DMS114 treated with DMSO at 0.1 percent for 48 hours (cell line): Measurements from ENCODE around the gene MAFG.
A peak's percentile ranks its signal among the peaks of the same experiment; 100 is the strongest.

Experiments
- DNase-seq: peaks from one replicate; lab custom pipeline; 2025; ENCODE audit not compliant: unreplicated experiment; lab: John Stamatoyannopoulos, UW

Gene MAFG

DNA sequence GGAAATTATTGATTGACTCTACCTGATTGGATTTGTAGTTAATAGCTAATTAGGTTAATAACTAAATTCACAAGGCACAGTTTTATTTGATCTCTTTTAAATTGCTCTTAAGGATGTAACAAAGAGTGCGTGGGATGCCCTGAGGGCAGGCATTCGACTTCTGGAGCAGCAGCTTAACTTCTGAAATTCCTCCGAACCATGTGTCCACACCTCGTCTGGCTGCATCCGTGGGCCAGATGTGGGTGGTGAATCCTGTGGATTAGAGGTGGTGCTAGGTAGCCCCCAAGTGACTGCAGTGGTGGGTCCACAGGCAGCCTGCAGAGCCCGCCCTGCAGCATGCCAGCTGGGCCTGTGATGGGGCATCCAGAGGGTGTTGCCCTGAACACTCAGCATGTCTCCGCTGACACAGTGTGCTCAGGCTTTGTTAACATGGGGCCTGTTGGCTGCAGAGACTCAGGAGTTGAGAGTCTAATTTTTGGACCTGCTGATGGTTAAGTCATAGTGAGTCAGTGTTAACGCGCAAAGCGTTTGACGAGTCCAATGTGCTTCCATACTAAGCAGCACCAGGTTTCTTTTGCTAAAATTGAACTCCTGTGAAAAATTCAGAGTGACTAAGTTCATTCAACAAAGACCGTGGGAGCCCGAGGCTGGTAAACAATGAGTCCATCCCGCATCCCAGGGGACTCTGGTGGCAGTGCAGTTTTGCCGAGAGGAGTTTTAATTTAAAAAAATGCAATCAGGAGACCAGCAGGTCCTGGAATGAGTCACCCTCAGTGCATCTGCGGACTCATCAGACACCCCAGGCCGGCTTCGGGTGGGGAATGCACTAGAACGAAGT is 29.3 kb downstream of the MAFG start:
- no peak for DNase-seq

DNA sequence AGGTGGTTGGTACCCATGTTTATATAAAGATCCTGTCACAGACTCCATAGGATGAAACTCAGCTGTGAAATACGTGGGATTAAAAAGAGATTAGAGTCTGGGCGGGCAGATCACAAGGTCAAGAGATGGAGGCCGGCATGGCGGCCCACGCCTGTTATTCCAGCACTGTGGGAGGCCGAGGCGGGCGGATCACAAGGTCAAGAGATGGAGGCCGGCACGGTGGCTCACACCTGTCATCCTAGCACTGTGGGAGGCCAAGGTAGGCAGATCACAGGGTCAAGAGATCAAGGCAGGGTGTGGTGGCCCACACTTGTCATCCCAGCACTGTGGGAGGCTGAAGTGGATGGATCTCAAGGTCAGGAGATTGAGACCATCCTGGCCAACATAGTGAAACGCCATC is 32.1 kb downstream of the MAFG start:
- no peak for DNase-seq

DNA sequence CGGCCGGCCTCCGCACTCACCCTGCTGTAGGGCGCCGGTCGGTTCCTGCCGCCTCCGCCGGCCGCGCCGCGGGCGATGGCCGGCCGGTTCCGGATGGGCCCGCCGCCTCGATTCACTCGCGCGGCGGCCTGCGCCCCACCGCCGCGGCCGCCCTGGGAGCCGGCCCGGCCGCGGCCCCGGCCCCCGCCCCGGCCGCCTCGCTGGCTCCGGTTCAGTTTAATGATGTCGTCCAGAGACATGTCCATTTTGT is 36.3 kb downstream of the MAFG start:
- DNase-seq = no peak

DNA sequence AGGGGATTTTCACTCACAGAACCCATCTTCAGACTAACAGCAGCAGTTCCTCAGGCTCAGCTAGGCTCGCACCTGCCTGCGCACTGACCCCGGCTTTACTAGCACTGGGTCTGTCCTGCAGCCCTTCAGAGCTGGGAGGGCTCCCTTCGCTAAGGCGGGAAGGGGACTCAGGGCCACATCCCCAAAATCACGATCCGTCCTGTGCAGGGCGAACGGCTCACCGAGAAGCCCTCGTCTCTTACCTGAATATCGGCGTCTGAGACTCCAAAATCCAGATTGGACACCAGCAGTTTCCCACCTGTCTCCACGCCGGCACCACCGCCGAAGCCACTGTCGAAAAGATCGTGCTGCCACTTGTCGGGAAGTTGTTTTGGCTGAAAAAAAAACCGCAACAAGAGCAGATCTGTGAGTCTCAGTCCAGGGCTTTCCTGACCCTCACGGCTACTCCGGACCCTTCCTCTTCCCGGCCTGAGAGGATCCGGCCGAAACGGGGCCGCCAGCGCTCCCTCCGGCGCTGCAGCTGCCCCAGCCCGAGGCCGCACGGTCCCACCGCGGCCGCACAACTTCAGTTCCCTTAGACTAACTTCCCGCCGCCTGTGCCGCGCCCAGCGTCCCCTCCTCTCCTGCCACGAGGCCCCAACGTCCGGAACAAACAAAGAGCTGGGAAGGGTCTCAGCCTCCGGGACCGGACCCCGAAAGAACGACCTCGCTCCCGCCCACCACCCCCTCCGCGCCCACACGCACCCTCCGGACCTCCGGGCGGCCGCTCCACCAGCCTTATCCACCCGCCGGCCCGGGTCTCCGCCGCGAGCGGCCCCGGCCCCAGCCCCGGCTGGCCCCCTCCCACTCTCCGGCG is 36.9 kb downstream of the MAFG start:
- DNase-seq = no peak

DNA sequence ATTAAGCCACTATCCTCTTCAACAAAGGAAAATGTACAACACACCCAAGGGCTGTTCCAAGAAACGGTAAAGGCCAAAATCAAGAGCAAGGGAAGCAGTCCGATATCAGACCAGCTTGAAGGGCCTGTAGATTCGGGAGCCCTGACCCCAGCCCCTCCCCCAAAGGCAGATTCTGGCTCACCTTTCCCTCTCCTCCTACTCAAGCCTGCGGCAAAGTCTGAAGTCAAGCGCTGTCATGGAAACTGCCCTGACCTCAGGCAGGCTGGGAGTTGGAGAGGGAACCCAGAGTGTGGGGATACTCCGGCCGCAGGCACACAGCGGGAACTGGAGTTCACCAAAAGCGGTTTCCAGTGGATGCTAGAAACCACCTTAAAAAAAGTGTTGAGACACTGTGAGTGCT is 37.9 kb downstream of the MAFG start:
- no peak for DNase-seq

DNA sequence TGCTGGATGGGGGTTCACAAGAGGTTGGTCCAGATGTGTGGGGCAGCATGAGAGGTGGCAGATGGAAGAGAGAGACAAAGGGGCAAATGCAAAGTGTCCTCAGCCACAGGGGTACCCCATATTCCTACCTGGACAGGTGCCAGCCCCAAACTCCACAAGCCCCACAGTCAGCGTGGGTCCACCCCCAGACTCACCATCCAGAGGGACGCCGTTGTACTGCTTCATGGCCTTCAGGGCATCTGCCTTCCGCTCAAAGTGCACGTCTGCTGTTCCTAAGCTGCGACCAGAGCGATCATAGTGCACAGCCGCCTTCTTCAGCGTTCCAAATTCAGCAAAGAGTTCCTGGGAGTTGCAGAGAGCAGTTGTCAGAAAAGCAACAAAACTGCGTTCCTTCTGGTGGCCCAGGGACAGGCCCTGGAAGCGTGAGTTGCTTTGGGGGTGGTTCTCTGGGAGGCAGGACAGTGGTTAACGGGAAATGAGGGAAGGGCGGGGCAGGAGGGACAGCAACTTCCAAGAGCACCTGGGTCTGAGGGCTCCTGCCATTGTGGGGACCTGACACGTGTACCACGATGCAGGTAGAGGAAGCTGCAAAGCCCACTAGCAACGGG is 38.4 kb downstream of the MAFG start:
- DNase-seq = no peak

DNA sequence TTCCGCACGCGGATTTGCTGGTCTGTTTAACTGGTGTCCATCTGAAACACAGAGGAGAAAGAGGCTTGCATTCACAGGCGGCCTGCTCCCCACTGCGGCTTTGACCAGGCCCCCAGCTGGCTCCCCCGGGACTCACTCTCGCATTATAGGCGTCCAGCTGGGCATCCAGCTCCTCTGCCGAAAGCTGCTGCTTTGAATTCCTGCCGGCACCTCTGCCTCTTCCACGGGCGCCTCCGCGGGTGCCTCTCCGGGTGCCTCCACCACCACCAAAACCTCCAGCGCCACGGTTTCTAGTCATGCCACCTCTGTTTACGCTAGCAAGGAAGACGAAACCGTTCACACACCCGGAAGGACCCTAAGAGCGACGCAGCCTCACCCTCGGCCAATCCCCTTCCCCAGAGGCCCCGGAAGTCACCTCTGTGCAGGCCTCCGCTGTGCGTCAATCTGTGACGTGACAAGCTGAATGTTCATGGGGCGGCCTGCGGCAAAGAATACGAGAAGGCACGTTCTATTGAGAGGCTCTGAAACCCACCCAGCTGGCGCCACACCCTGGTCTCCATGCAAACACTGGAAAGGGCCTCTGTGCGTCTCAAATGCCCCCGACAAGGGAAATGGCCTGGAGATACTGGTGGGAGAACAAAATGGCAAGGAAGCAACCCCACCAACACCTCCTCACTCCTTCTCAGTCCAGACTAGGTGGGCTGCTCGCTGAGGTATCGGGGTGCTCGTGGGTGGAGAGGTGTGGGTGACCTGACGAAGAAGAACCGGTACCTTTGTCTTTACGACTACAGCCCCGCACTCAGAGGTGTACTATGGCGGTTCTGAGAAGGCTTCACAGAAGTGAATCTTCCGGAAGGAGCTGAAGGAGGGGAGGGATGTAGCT is 39.2 kb downstream of the MAFG start:
- no peak for DNase-seq

DNA sequence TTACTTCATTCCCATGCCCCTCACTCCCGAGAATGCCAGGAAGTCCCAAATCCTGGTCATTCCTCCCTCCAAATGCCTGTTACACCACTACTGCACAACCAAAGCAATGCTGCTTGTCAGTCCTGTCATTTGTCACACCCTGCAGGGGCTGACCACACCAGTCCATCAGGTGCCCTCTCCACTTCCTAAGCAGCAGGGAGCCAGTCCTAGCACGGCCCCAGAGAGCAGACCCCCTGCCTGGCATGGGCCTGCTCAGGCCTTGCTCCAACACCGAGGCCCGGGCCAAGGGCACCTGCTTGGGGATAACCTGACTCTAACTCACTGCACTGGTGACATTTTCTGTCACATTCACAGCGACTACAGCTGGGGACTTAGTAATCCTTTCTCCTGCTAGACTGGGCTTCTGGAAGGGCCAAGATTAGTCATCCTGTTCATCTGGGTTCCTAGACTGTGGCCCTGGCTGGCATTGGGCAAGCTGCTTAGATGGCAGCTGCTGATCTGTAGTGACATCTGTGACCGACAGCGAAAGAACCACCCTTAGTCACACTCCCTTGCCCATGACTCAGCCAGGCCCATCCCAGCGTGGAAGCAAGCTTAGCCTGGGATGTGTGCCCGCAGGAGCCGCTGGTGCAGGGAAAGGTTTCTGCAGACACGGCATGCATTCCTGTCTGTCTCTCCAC is 41.5 kb downstream of the MAFG start:
- no peak for DNase-seq

DNA sequence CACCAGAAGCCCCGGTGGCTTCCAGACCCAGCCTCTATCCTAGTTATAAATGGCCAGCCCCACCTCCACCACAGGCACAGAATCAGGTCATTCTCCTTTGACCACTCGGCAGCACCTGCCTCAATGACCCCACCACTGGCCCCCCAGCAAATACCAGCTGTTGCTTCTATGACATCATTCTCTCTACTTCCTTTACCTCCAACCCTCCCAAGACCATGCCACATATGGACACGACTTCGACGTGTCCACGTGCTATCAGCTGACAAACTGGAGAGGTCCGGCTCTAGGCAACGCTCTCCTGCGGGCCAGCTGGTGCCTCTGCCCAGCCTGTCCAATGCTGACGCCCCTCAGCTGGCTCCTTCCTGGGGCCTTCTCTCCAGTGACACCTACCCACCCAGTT is 42.1 kb downstream of the MAFG start:
- no peak for DNase-seq

DNA sequence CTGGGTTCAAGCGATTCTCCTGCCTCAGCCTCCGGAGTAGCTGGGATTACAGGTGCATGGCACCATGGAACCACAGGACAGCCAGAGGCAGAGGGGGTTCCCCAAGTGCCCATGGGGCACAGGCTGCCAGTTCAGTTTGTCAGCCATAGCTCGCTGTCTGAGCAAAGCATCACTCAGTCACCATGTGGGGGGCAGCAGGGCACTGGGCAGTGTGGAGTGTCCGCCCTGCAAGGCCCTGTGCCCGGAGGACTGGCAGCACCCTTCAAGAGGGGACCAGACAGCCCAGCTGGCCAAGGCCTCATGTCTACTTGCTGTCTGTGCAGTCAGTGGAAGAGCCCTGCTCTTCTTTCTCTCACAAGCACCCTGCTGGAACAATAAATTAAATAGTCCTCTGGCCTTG is 42.6 kb downstream of the MAFG start:
- DNase-seq = no peak

DNA sequence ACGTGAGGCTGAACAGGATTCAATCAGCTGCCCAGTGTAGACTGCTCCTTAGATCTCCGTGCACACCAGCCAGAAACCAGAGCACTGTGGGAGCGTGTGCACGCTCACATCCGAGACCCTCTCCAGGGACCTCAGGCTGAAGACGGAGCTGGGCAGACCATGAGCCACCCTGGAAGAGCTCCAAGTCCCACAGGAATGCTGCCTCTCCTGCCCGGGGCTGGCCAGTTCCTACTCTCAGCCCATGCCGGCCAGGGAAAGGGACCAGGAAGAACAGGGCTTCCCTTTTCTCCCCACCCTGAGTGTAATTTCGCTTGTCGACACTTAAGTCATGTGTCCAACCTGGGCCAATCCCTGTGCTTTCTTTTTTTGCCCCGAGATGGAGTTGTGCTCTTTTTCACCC is 43.0 kb downstream of the MAFG start:
- no peak for DNase-seq

DNA sequence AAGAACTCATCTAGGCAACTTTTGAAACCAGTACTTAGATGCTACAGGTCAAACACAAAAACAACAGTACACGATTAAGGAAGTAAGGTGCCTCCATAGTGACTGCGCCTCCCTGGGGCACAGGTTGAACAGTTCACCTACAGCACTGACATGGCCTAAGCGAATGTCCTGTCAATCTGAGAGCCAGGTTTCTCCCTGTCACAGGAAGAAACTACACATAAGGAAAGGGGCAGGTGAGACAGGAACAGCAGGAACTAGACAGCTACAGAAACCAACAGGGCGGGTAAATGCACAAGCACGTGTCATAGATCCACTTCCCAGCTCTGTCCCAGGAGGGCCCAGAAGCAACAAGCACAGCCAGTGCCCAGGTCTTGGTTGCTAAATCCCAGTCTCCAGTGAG is 48.4 kb downstream of the MAFG start:
- DNase-seq = no peak

DNA sequence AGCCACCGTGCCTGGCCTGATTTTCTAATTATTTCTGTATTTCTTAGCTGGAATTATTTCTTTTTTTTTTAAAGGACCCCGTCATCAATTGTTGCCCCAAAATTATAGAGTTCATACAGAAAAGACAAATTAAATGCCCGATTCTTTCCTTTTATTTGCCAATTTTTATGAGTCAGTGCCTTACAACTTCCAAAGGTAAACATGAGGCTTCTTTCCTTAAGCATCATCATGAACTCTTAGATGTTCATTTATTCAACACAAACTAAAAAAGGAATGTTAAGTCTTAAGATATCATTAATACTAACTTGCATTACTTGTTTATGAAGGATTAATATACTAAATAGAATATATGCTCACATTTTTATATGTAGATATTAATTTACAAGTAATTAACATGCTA is 49.2 kb downstream of the MAFG start:
- no peak for DNase-seq

DNA sequence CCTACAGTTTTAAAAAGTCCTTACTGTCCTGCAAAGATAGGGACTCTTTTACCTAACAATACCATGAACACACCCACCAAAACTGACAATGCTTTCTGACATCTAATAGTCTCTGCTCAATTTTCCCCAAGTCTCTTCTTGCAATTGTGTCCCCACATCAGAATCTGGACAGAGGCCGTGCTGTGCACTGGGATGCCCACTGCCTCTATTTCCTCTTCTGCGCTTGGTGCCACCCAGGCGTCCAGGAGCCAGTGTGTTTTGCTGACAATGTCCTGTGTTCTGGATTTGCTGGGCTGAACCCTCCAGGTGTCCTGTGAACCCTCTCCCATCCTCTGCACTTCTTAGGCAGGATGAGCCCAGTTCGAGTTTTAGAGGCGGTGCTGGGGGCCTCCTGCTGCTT is 50.0 kb downstream of the MAFG start:
- no peak for DNase-seq

DNA sequence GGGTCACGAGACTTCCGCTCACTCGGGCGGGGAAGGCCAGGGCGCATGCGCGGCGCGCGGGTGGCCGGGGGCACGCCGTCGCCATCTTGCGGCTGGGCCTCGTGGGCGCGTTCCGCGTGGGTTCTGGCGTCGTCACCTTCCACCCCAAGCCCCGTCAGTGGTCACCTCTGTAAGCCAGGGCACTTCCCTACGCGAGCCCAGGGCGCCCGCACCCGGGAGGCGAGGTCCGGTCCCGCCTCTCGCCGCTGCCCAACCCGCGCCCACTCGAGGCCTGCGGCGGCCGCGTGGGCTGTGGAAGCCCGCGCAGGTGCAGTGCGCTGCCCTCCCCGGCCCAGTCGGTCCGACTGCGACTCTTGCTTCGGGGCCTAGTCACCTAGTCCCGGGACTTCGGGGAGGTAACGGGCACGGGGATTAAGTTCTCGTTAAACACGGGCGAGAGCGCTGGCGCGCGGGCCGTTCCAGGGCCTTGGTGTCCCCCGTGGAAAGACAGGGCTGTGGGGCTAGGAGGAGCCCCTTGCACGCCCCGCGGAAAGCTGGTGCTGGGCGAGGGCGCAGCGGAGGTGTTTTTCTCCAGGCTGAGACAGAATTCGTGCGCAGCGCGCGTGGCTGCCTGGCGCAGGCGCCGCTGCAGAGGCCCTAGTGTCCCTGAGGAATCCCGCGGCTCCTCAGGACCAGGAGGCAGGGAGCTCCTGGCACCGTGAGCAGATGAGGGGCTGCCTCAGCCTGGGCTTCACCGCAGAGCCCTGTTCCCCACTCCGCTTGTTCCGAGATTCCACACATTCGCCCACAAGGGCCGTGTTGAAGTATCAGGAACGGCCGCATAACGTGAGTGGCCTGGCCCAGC is 55.9 kb downstream of the MAFG start:
- peak; percentile 56 for DNase-seq

DNA sequence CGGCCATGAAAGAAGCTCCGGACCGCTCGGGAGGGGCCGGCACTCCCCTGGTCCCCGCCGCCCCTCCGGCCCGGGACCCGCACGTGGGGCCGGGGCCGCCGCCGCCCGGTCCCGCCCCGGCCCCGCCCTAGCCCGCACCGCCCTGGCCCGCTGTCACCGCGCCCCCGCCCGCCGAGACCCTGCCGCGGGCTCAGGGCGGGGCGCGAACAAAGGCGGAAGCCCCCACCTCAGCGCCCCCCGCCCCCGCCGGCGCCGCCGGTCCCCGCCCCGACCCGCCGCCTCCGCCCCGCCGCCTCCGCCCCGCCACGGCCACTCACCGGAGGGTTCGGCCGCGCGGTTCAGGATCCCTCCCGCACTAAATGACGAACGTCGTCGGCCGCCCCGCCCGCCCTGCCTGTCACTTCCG is 56.6 kb downstream of the MAFG start, which contains the start of gene ARHGDIA:
Gene ARHGDIA, minus strand, starts transcription at position 357 of the 406 bp plus-strand sequence. CDS start 1,407 bp downstream, outside the sequence.
- no peak for DNase-seq

DNA sequence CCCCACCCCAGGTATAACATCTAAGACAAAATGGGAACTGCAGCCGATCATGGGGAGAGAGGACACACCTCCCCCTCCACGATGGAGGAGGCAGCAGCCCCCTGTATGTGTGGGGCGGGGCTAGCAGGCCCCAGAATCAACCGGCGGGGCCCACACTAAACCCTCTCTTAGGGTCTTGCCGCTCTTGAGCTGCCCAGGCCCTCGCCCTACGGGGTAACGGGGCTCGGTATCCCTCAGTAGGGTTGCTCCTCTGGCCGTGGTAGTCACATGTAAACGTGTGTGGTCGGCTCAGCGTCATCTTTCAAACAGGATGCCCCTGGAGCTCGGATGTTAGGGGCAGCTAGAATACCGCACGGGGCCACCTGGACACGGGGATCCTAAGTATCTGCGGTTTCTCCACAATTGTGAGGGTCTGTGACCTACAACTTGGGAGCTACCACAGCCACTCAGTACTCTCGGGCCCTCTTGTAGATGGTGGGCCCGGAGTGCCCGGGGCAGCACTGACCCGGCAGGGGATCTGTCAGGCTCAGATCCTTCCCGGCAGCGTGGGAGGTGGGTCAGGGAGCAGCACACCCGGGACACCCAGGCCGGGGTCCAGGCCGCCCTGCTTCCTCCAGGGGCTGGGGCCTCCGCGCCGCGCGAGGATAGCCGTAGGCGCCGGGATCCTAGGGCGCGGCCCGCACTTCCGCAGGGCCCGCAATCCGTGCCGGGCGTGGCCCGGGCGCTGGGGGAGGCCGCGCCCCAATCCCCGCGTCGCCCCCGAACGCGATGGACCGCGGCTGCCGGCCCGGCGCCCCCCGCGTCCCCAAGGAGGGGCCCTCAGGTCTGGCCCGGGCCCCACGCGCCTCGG is 57.2 kb downstream of the MAFG start:
- DNase-seq = no peak

DNA sequence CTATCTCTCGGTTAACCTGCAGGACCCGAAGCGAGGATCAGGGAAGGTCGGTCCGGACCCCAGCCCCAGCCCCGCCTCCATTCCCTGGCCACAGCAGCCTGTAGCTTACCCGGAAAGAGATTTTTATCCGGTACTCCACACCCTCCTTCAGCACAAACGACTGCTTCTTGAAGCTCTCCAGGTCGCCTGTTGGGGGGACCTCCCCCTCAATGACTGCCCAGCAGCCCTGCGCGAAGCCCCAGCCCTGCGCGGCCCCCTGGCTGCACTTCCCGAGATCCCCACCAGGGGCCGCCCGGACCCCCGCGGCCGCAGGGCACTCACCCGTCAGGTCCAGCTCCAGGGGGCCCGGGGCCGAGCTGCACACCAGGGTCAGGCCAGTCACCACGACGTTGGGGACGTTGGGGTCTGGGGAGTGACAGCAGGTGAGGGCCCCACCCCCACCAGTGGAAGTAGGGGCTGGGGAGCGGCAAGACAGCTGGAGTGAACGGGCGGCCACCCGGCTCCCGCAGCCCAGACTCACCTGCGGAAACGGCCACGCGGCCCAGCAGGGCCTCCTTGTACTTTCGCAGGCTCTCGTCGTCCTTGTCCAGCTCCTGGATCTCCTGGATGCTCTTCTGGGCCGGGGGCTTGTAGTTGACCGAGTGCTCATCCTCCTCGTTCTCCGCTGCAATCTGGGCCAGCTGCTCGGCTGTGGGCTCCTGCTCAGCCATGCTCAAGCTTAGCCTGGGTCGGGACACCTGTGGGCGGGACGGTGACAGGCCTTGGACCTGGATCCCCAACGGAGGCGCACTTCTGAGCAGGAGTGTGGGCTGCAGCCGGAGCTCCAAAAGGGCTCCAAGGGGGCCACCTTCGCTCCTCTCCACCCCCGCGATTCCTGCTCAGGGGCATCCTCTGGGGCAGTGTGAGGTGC is 58.1 kb downstream of the MAFG start:
- DNase-seq = no peak
